Progenitor cell of endocrine pancreas (in vitro differentiated cells): ENCODE results near the gene SLC36A4. TPM values are rescaled to one million over a fixed set of nuclear protein-coding genes. Genes with fewer than 3 reads are reported as not detected.

Experiments used
- total RNA-seq: library from RNA; stranded (reverse); gene quantifications from 2 replicates; pipeline ENCODE4 v1.2.1, GENCODE V29; 2021

SLC36A4 gene
- total RNA-seq, 1 donor from 2014 or later, result 36.4 TPM

Other genes with a start within 250 kb of the SLC36A4 start
- gene MTNR1B, start 228.3 kb downstream of the SLC36A4 start, total RNA-seq, result not detected in 2 replicates
- 1.7 TPM in 2 replicates for gene DEUP1, start 132.8 kb upstream of the SLC36A4 start, total RNA-seq